AG09319 (cell line): ENCODE data around the gene ACBD3.

Experiments used
- DNase-seq: peaks from one replicate; pipeline ENCODE4 v3.0.0-alpha.2; 2010; ENCODE audit warnings: low read depth; ENCODE audit errors: extremely low read depth
- CTCF ChIP-seq: IDR thresholded peaks from 2 replicates; pipeline ENCODE4 v1.5.1; 2011; ENCODE audit warnings: low read depth, mild to moderate bottlenecking, inconsistent platforms, low read length, moderate library complexity

The ACBD3 gene

GRCh38 chr1:226201029-226201593 lies 14.6 kb upstream of the ACBD3 start:
- no peak for DNase-seq
- TF ChIP-seq CTCF = peak; percentile 43

GRCh38 chr1:226199971-226200370 lies 13.4 kb upstream of the ACBD3 start:
- no peak for DNase-seq
- no peak for TF ChIP-seq CTCF

GRCh38 chr1:226195144-226195543 lies 8.6 kb upstream of the ACBD3 start:
- no peak for DNase-seq
- no peak for TF ChIP-seq CTCF

- no peak for DNase-seq
- no peak for TF ChIP-seq CTCF
These were observed 839 bp upstream of the ACBD3 start for GRCh38 chr1:226187380-226187779.

GRCh38 chr1:226187019-226187322 lies 430 bp upstream of the ACBD3 start:
- no peak for DNase-seq
- no peak for TF ChIP-seq CTCF

- no peak for DNase-seq
- TF ChIP-seq CTCF = no peak
These were observed 1.2 kb downstream of the ACBD3 start for GRCh38 chr1:226185141-226186036.

- TF ChIP-seq CTCF = peak; percentile 31
- DNase-seq = peak; percentile 19
These were observed 4.4 kb downstream of the ACBD3 start for GRCh38 chr1:226181996-226182714.
